Measurements from ENCODE around the gene ARL14.

Gene ARL14

GRCh38 chr3:160676547-160677303, at the start of gene ARL14:
TSS of gene ARL14 (plus strand) at chr3:160677160. CDS start at chr3:160677347, 187 bp downstream.
- no peak for DNase-seq

- DNase-seq: no peak
These were observed 47.5 kb upstream of the ARL14 start for GRCh38 chr3:160629491-160629890.

GRCh38 chr3:160633361-160634083, 43.4 kb upstream of the ARL14 start:
- no peak for DNase-seq

GRCh38 chr3:160635213-160635612, 41.7 kb upstream of the ARL14 start:
- DNase-seq: no peak

- DNase-seq: no peak
These were observed 39.9 kb upstream of the ARL14 start for GRCh38 chr3:160637086-160637485.

GRCh38 chr3:160638184-160638583, 38.8 kb upstream of the ARL14 start:
- DNase-seq: no peak

GRCh38 chr3:160641665-160642309, 35.2 kb upstream of the ARL14 start:
- DNase-seq: no peak

- DNase-seq: no peak
These were observed 33.0 kb upstream of the ARL14 start for GRCh38 chr3:160643994-160644393.

GRCh38 chr3:160644491-160644890, 32.5 kb upstream of the ARL14 start:
- no peak for DNase-seq

GRCh38 chr3:160648701-160649100, 28.3 kb upstream of the ARL14 start:
- no peak for DNase-seq

- no peak for DNase-seq
These were observed 27.4 kb upstream of the ARL14 start for GRCh38 chr3:160649596-160649995.

GRCh38 chr3:160653512-160653911, 23.4 kb upstream of the ARL14 start:
- no peak for DNase-seq

GRCh38 chr3:160660902-160661301, 16.1 kb upstream of the ARL14 start:
- no peak for DNase-seq

GRCh38 chr3:160661660-160662059, 15.3 kb upstream of the ARL14 start:
- DNase-seq: no peak

GRCh38 chr3:160665231-160665630, 11.7 kb upstream of the ARL14 start:
- no peak for DNase-seq

GRCh38 chr3:160665784-160666526, 11.0 kb upstream of the ARL14 start:
- peak; percentile 33 for DNase-seq

- no peak for DNase-seq
These were observed 9.5 kb upstream of the ARL14 start for GRCh38 chr3:160667452-160667851.

- DNase-seq: no peak
These were observed 8.5 kb upstream of the ARL14 start for GRCh38 chr3:160668454-160668853.

- peak; percentile 23 for DNase-seq
These were observed 5.7 kb upstream of the ARL14 start for GRCh38 chr3:160671231-160671630.

GRCh38 chr3:160671995-160672394, 5.0 kb upstream of the ARL14 start:
- DNase-seq: no peak

GRCh38 chr3:160673188-160673587, 3.8 kb upstream of the ARL14 start:
- no peak for DNase-seq

GRCh38 chr3:160675566-160676124, 1.3 kb upstream of the ARL14 start:
- DNase-seq: no peak

GRCh38 chr3:160677459-160677881, 510 bp downstream of the ARL14 start:
- no peak for DNase-seq
